Mesodermal cell (in vitro differentiated cells): ENCODE data around the gene GDF10.

Experiments used
- H3K27ac ChIP-seq: 2 replicates; pipeline ENCODE4 v1.7.0; 2013; ENCODE audit warnings: mild to moderate bottlenecking, low read depth, low read length, moderate library complexity; ENCODE audit not compliant: severe bottlenecking
- H3K36me3 ChIP-seq: 2 replicates; pipeline ENCODE4 v1.7.1; 2013; ENCODE audit warnings: mild to moderate bottlenecking, low read length, moderate library complexity; ENCODE audit not compliant: control insufficient read depth, insufficient read depth
- H3K4me1 ChIP-seq: one replicate; pipeline ENCODE4 v1.7.1; 2013; ENCODE audit warnings: mild to moderate bottlenecking, low read length; ENCODE audit not compliant: insufficient read depth, control insufficient read depth, poor library complexity, severe bottlenecking
- H3K4me3 ChIP-seq: 2 replicates; pipeline ENCODE4 v1.7.0; 2013; ENCODE audit warnings: low read length, control low read depth, mild to moderate bottlenecking; ENCODE audit not compliant: insufficient read depth, poor library complexity, severe bottlenecking; ENCODE audit errors: extremely low read depth
- H3K9me3 ChIP-seq: 2 replicates; pipeline ENCODE4 v1.7.1; 2013; ENCODE audit warnings: mild to moderate bottlenecking, low read length, moderate library complexity; ENCODE audit not compliant: control insufficient read depth
- WGBS, 2 experiments: methylation state at CpG; one replicate each; pipeline ENCODE4 v1.1.5; 2013; ENCODE audit warnings: missing lambda C conversion rate in 2 of 2; ENCODE audit not compliant: insufficient coverage in 2 of 2; 5-methylcytosine and 5-hydroxymethylcytosine counted together

The GDF10 gene

DNA sequence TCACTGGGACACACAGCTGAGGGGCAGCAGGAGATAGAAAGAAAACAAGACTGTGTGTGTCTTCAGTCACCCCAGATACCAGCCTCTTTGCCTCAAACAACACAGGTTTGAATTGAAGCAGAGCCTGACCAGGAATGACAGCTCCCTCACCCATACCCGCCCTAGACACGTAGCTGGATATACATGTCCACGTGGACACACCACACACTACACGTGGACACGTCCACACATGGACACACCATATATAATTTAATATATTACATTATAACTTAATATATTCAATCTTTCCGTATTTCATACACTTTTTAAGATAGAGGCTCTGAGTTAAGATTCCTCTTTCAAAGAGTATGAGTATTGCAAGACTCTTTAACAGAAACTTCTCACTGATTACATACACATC, 33.5 kb downstream of the GDF10 start:
- 87% methylated on average over 3 of the region's 6 CpGs; no CpG with 5 or more reads in 1 of the 2 experiments for WGBS, 2 experiments
- Histone ChIP-seq H3K36me3 (no peaks in the 10 kb centered on the region), H3K27ac (no peak overlapping the region), H3K9me3 (no peaks in the 10 kb centered on the region), H3K4me1 (peaks cover 5% of the 10 kb centered on the region), H3K4me3 (no peak overlapping the region)

DNA sequence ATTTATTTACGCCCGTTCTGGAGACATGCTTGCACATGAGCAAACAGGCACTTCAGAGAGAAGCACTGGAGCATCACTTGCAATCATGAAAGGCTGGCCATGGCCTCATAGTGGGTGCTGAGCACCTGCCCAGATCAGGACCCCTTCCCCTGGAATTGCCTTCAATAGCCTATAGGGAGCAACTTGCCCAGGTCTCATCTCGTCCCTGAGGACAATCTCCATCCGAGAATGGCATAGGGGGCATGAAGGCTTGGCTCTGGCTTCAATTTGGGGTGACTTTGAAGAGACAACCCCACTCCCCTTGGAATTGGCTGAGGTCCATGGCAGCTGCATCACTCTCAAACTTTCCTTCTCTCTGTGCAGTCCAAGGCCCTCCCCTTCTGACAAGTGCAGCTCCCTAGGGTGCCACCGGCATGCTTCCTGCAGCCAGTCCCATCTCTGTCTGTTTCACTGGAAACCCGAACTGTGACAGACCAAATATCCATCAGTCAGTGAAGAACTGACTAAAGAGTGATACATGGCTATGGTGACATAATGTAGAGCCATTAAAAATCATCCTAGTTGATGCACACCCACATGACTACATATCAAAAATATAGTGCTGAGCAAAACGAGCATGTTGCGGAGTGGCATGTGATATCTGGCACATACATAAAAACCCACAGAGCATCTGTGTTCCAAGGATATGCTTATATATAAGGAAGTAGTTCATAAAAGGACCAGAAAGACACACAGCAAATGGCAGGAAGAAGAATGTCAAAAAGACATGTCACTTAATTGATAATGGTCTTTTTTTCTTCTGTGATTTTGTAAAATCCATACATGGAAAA, 34.7 kb downstream of the GDF10 start:
- no peak overlapping the region for H3K4me3 ChIP-seq
- no peaks in the 10 kb centered on the region for H3K36me3 ChIP-seq
- peaks cover 5% of the 10 kb centered on the region for H3K4me1 ChIP-seq
- whole genome bisulfite sequencing, 2 experiments = 75 to 89% methylated on average over 5 of the region's 8 CpGs
- H3K27ac ChIP-seq = no peak overlapping the region
- no peaks in the 10 kb centered on the region for H3K9me3 ChIP-seq

DNA sequence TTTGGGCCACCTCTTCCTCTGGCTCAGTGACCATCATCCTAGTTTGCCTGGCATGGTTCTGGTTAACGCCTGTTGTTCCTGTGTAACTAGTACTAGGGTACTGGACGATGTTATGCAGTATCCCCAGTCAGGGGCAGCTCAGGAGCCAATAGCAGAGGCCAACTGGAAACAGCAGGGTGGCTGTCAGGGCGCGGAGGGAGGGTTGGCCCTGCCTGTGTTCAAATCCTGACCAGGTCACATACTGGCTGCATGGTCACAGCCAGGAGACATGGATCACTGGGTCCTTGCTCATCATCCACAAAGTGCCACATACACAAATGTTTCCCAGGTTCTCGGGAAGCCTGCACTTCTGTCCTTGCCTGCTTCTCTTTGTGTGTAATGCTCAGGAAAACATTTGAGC, 35.9 kb downstream of the GDF10 start:
- H3K4me1 ChIP-seq = peaks cover 5% of the 10 kb centered on the region
- H3K9me3 ChIP-seq = no peaks in the 10 kb centered on the region
- no peaks in the 10 kb centered on the region for H3K36me3 ChIP-seq
- no peak overlapping the region for H3K27ac ChIP-seq
- no peak overlapping the region for H3K4me3 ChIP-seq
- WGBS, 2 experiments = 90% methylated on average over 5 of the region's 5 CpGs

DNA sequence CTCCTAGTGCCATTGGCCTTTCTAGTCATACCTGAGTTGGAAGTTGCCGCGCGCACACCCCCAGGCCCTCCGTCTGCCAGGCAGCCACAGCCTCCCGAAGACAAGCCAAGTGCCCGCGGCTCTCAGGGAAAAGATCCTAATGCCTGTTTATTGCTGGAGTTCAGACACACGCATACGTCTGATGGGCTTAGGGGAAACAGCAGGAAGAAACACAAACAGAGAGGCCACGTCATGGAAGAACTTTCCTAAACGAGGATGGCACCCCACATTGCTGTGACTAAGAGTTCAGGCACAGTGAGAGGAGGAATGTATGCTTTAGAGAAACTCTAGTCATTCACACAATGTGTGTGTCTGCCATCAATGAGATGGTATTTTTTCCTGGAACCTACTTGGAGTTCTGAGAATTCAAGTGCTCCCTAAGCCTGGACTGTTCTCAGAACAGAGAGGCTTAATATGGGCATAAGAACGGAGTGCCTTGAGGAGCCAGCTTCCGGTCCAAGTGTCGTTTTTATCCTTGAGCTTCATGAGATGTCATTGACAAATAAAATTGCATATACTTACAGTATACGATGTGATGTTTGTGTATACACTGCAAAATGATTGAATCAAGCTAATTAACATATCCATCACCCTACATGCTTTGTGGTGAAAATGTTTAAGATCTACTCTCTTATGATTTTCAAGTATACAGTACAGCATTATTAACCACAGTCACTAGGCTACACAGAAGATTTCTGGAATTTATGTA, 36.6 kb downstream of the GDF10 start:
- no peaks in the 10 kb centered on the region for H3K9me3 ChIP-seq
- peaks cover 5% of the 10 kb centered on the region for H3K4me1 ChIP-seq
- no peak overlapping the region for H3K27ac ChIP-seq
- H3K36me3 ChIP-seq = no peaks in the 10 kb centered on the region
- 80 to 89% methylated on average over 9 to 12 of the region's 15 CpGs for WGBS, 2 experiments
- H3K4me3 ChIP-seq = no peak overlapping the region

DNA sequence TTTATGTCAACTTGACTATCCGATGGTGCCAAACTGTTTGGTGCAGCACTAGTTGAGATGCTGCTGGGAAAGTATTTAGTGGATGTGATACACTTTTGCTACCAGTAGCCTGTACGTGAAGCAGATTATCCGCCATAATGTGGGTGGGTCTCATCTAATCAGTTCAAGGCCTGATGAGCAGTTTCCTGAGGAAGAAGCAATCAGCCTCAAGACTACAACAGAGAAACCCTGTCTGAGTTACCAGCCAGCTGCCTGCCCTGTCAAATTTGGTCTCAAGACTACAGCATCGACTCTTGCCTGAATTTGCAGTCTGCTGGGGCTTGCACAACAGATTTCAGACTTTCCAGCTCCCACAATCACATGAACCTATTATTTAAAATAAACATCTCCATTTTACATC, 37.3 kb downstream of the GDF10 start:
- Histone ChIP-seq H3K36me3 (no peaks in the 10 kb centered on the region), H3K4me3 (no peak overlapping the region), H3K27ac (no peak overlapping the region), H3K4me1 (no peaks in the 10 kb centered on the region), H3K9me3 (no peaks in the 10 kb centered on the region)
- WGBS, 2 experiments = 89 to 94% methylated on average over 4 of the region's 4 CpGs

DNA sequence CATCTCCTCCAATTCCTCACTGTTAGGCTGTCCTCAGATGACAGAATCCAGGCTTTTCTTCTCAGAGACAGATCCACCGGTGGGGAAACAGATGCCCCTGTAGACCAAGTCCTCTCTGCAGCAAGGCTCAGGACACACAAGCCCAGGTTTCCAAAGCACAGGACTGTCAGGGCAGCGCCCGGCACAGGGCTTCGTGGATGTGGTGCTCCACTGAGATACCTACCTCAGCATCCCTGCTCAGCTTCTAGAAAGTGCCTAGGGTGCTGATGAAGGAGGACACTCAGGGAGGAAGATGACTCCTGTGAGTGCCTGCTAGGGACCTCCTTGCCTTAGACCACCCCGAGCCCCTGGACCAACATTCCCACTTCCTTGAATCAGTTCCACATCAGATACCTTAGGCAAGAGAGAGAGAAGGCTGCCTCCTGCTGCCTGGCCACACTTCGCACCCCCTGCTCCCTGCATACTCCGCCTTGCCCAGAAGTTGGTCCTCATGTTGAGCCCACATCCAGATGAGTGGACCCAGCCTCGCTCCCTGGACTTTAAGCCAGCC, 39.3 kb downstream of the GDF10 start:
- Histone ChIP-seq H3K4me3 (no peak overlapping the region), H3K27ac (no peak overlapping the region), H3K9me3 (no peaks in the 10 kb centered on the region), H3K4me1 (no peaks in the 10 kb centered on the region), H3K36me3 (no peaks in the 10 kb centered on the region)
- WGBS, 2 experiments = 84 to 95% methylated on average over 8 of the region's 8 CpGs

DNA sequence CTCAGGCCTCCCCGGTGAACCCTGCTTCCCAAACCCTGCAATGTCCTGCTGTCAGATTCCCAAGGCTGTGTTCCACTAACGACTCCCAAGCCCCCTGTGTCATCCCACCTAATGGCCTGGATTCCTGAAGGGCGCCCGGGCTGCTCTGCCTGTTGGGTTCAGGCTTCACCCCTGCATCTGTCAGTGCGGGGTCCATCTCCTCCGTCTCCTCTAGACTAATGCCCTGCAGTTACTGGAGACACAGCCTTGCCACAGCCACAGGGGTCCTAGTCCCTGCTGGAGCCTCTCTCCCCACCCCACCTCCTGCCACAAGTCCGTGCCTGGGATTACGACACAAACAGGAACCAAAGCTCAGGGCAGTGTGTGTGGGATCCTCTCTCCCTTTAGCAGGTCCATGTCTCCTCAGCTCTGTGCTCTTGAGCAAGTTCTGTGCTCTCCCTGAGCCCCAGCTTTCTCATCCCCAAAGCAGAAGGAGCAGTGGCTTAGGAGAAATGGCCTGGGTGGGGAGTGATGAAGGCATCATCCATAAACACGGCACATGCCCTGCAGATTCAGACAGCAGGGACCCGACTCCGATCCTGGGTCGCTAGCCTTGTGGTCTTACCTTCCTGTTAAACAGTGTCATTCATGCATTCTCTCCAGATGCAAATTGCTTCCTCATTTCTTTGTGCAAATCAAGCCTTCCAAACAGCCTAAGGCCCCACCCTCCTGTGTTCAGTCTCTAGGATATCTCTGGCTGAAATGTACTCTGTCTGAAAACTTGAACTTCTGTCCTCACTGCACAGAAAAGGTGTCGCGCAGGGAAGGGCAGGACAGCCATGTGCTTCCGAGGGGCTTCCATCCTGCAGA, 40.0 kb downstream of the GDF10 start:
- WGBS, 2 experiments = 87 to 99% methylated on average over 10 to 15 of the region's 15 CpGs
- no peak overlapping the region for H3K4me3 ChIP-seq
- no peaks in the 10 kb centered on the region for H3K4me1 ChIP-seq
- no peak overlapping the region for H3K27ac ChIP-seq
- no peaks in the 10 kb centered on the region for H3K9me3 ChIP-seq
- no peaks in the 10 kb centered on the region for H3K36me3 ChIP-seq

DNA sequence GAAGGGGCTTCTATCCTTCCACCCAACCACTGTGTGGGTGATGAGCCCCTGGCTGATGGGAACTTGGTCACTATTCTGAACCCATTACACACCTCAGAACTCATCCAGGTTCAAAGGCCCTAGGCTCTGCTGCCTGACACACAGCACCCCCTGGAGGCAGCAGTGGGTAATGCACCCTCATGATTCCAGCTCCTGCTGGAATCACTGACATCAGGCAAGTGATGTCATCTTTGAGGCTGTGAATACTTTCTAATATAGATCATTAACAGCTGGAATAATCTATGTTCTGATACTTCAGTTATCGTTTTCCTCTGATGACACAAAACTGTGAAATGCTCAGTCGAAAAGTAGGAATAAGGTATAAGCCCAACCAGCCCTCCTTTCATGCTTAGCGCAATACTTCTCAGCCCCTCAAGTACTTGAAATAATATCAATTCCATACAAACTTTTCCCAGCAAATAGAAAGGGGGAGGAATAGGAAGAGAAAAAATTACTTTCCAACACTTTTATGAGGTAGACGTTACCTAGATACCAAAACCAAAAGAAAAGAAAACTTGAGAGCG, 40.7 kb downstream of the GDF10 start:
- Histone ChIP-seq H3K4me1 (no peaks in the 10 kb centered on the region), H3K36me3 (no peaks in the 10 kb centered on the region), H3K4me3 (no peak overlapping the region), H3K27ac (no peak overlapping the region), H3K9me3 (no peaks in the 10 kb centered on the region)
- WGBS, 2 experiments = no CpG with 5 or more reads among the region's 5 CpGs

DNA sequence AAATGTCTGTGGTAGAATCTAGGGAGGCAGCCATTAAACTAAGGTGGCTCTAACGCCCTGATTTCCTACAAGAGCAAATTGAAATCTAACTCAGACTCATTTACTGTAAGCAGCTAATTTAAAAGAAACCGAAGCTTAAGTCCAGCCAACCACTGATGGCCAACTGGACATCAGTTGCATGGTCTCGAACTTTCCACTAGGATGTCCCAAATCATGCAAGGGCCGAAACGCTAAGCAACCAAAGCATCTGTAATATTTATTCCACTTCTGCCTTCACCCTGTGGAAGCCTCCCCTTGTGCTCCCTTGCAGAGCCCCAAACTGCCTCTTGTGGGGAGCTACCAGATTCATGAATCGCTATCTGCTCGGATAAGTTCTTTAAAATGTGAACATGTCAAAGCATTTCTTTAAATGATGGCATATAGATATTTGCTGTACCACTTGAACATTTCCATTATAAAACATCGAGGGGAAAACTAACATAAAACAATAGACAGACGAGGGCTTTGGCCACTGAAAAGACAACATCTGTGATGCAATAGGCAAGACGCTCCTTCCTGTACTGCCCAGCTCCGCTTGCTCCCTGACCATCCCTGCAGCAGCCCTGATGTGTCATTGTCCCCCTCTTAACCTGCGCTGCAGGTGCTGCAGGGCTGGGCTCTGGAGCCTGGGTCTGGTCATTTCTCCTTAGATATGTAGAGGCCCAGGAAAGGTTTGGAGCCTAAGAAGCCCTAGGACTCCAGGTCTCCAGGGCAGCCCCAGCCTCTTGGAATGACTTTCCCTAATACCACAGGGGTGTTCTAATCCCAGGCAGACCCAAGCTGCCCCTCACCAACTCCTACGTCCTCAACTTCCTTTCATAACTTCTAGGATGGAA, 45.2 kb downstream of the GDF10 start:
- Histone ChIP-seq H3K27ac (no peak overlapping the region), H3K4me1 (no peaks in the 10 kb centered on the region), H3K36me3 (no peaks in the 10 kb centered on the region), H3K4me3 (no peak overlapping the region), H3K9me3 (no peaks in the 10 kb centered on the region)
- WGBS, 2 experiments = 84 to 97% methylated on average over 9 to 10 of the region's 13 CpGs
